GM12878 (cell line): Measurements from ENCODE around the gene PSMD12. TPM values are rescaled to one million over a fixed set of nuclear protein-coding genes. Genes with fewer than 3 reads are reported as not detected.

Source experiments
- ATAC-seq: fragments of 200-7000 bp; cut with Tn5 transposase; 3 replicates; pipeline ENCODE4 v1.9.1; 2020; ENCODE audit warnings: mild to moderate bottlenecking, moderate library complexity
- BruUV-seq: library from RNA; stranded (reverse); fragments of 400-500 nt; replicated peaks from 2 replicates; lab custom pipeline; 2021; lab: Mats Ljungman, UMichigan
- CTCF ChIA-PET: fragments of 300-600 bp; sonication (Branson Sonifier 250); formaldehyde crosslinking; extraction: SDS; loops from one replicate; lab custom pipeline; 2021; ENCODE audit warnings: inconsistent platforms; lab: Yijun Ruan, JAX
- POLR2A ChIA-PET: fragments of 350-600 bp; formaldehyde crosslinking; extraction: SDS; loops from one replicate; lab custom pipeline; 2021; ENCODE audit warnings: inconsistent platforms; lab: Charles Lee
- RAD21 ChIA-PET: fragments of 300-600 bp; sonication (Branson Sonifier 250); formaldehyde crosslinking; loops from one replicate; lab custom pipeline; 2023; ENCODE audit warnings: antibody characterized with exemption; ENCODE audit not compliant: unreplicated experiment; lab: Charles Lee
- SMC1A ChIA-PET: fragments of 300-600 bp; sonication (Branson Sonifier 250); formaldehyde crosslinking; loops from one replicate; lab custom pipeline; 2023; ENCODE audit not compliant: unreplicated experiment, uncharacterized antibody; lab: Charles Lee
- DNase-seq: peaks from one replicate; pipeline ENCODE4 v3.0.0-alpha.2; 2011; ENCODE audit warnings: low read depth, low spot score
- FAIRE-seq: peaks from 3 replicates; lab custom pipeline; 2011; peaks lifted over from hg19 to GRCh38; lab: Jason Lieb, UNC
- H2AFZ ChIP-seq: 2 replicates; pipeline ENCODE4 v1.6.0; 2011; ENCODE audit warnings: low read depth, low read length, control low read depth; ENCODE audit not compliant: control insufficient read depth
- H3K27ac ChIP-seq: 2 replicates; pipeline ENCODE4 v1.5.1; 2011; ENCODE audit warnings: control low read depth; ENCODE audit not compliant: control insufficient read depth, insufficient read depth
- H3K27me3 ChIP-seq, 2 experiments: replicated peaks in 1 of 2; 2 replicates each; pipeline versions ENCODE4 v1.6.0 to v1.6.1; 2011; ENCODE audit warnings: low read length in 1 of 2; ENCODE audit not compliant: control insufficient read depth in 2 of 2, insufficient read depth in 2 of 2
- H3K36me3 ChIP-seq, 2 experiments: 2 replicates each; pipeline ENCODE4 v1.5.1; 2011; ENCODE audit warnings: low read length in 1 of 2; ENCODE audit not compliant: control insufficient read depth in 2 of 2, insufficient read depth in 2 of 2
- H3K4me1 ChIP-seq: 2 replicates; pipeline ENCODE4 v1.6.1; 2011; ENCODE audit warnings: mild to moderate bottlenecking, low read length, moderate library complexity, mixed read lengths; ENCODE audit not compliant: control insufficient read depth, insufficient read depth
- H3K4me2 ChIP-seq: 2 replicates; pipeline ENCODE4 v1.6.0; 2011; ENCODE audit warnings: control low read depth; ENCODE audit not compliant: control insufficient read depth, insufficient read depth
- H3K4me3 ChIP-seq: fragments of 200-600 bp; sonication (generic); 2 replicates; pipeline ENCODE4 v1.5.1; 2016
- H3K79me2 ChIP-seq: 2 replicates; pipeline ENCODE4 v1.6.0; 2011; ENCODE audit warnings: low read length; ENCODE audit not compliant: control insufficient read depth, insufficient read depth
- H3K9ac ChIP-seq: 2 replicates; pipeline ENCODE4 v1.8.0; 2011; ENCODE audit warnings: low read length, control low read depth, mixed read lengths; ENCODE audit not compliant: control insufficient read depth, insufficient read depth
- H3K9me3 ChIP-seq: replicated peaks from 3 replicates; pipeline ENCODE4 v1.5.1; 2011; ENCODE audit warnings: mild to moderate bottlenecking, low read length; ENCODE audit not compliant: control insufficient read depth, insufficient read depth
- H4K20me1 ChIP-seq: 2 replicates; pipeline ENCODE4 v1.6.0; 2011; ENCODE audit not compliant: control insufficient read depth, insufficient read depth
- BCL11A ChIP-seq: IDR thresholded peaks from 2 replicates; pipeline ENCODE4 v1.6.1; 2011; ENCODE audit warnings: low read depth, low read length
- EED ChIP-seq: sonication (generic); IDR thresholded peaks from 2 replicates; pipeline ENCODE4 v1.6.1; 2016; ENCODE audit warnings: antibody characterized with exemption, low read depth
- ESRRA ChIP-seq: IDR thresholded peaks from 2 replicates; pipeline ENCODE4 v1.6.1; 2012; ENCODE audit warnings: mild to moderate bottlenecking, low read length, improper control_type of control experiment
- HDAC2 ChIP-seq: fragments of 200-600 bp; sonication (generic); IDR thresholded peaks from 2 replicates; pipeline ENCODE4 v1.6.1; 2017
- HDAC6 ChIP-seq: fragments of 200-600 bp; sonication (generic); IDR thresholded peaks from one replicate; pipeline ENCODE4 v1.8.0; 2017; ENCODE audit warnings: antibody characterized with exemption; ENCODE audit not compliant: unreplicated experiment
- KAT2A ChIP-seq: conservative IDR thresholded peaks from 2 replicates; pipeline ENCODE4 v1.6.1; 2011; ENCODE audit warnings: low read depth, low read length; ENCODE audit not compliant: control insufficient read depth
- MAX ChIP-seq: IDR thresholded peaks from 2 replicates; pipeline ENCODE4 v1.6.1; 2012; ENCODE audit warnings: low read depth, low read length, improper control_type of control experiment
- POLR2A ChIP-seq: IDR thresholded peaks from 2 replicates; pipeline ENCODE4 v1.6.1; 2011; ENCODE audit warnings: low read depth, mild to moderate bottlenecking, low read length
- RCOR1 ChIP-seq: conservative IDR thresholded peaks from 2 replicates; pipeline ENCODE4 v1.6.1; 2012; ENCODE audit warnings: low read depth, low read length, improper control_type of control experiment
- SREBF1 ChIP-seq: IDR thresholded peaks from 2 replicates; pipeline ENCODE4 v1.6.1; 2012; ENCODE audit warnings: mild to moderate bottlenecking, low read length
- ZNF24 ChIP-seq: fragments of 450-650 bp; IDR thresholded peaks from 2 replicates; pipeline ENCODE4 v1.6.1; 2017; ENCODE audit warnings: antibody characterized with exemption, mild to moderate bottlenecking
- ZNF687 ChIP-seq: fragments of 450-650 bp; IDR thresholded peaks from 2 replicates; pipeline ENCODE4 v1.6.1; 2017; ENCODE audit warnings: mild to moderate bottlenecking, moderate library complexity
- WGBS: methylation state at CpG from one replicate; pipeline ENCODE4 v1.1.6; 2016; ENCODE audit warnings: low lambda C conversion rate; ENCODE audit not compliant: insufficient replicate concordance, insufficient coverage; ENCODE audit errors: missing lambda C conversion rate; 5-methylcytosine and 5-hydroxymethylcytosine counted together
- in situ Hi-C: fragments of 300-500 bp; cut with MboI; formaldehyde crosslinking; loops from 9 replicates; pipeline ENCODE4 v1.14.3; 2018; ENCODE audit warnings: mixed read lengths
- intact Hi-C: fragments of 100-400 bp; cut with micrococcal nuclease; formaldehyde crosslinking; loops from one replicate; pipeline ENCODE4 v1.14.2; 2022; ENCODE audit not compliant: unreplicated experiment
- polyA plus RNA-seq, 11 experiments: library from polyadenylated mRNA; depleted of rRNA in 4 of 11; unstranded in 6 of 11; stranded (reverse) in 5 of 11; fragments of >200 nt; fragmentation: Nextera tagmentation in 4 of 11; fragmentation: Illumina TruSeq in 1 of 11; extraction: Ambion mirVana in 4 of 11; extraction: Trizol in 1 of 11; gene quantifications; 1 replicate in 1 of 11; 2 replicates in 10 of 11; pipeline versions ENCODE4 v1.2.1 to v1.2.3, GENCODE V29; 2011 to 2016; ENCODE audit warnings: inconsistent platforms in 2 of 11, missing spikeins in 2 of 11, low read depth in 1 of 11
- total RNA-seq, 4 experiments: library from RNA; depleted of rRNA in 3 of 4; stranded (reverse); fragments of >200 nt in 3 of 4; fragmentation: Illumina TruSeq in 1 of 4; extraction: Trizol in 1 of 4; gene quantifications; 2 replicates each; pipeline versions ENCODE4 v1.2.1 to v1.2.3, GENCODE V29; 2013 to 2021

Gene PSMD12
- total and polyA plus RNA-seq, 10 of the 15 experiments (the other 5 are each of a cell fraction or from before 2014, with no cell fraction given), result 19.8 to 149 (median 47.5) TPM

- no peak overlapping the region for H3K4me3 ChIP-seq
- no peak for DNase-seq
- no peak overlapping the region for H2AFZ ChIP-seq
- RAD21 ChIA-PET, result no interaction called here
- in situ Hi-C loops (no loop called here), intact Hi-C loops (no loop called here)
- no peak for ATAC-seq
- no peaks in the 10 kb centered on the region for H3K9me3 ChIP-seq
- CTCF ChIA-PET, result no interaction called here
- H4K20me1 ChIP-seq, result no peaks in the 10 kb centered on the region
- WGBS, result 73% methylated on average over 3 of the region's 3 CpGs
- no peak overlapping the region for H3K9ac ChIP-seq
- TF ChIP-seq BCL11A, result no peak
- no peak for TF ChIP-seq POLR2A
- TF ChIP-seq EED, result no peak
- TF ChIP-seq RCOR1, result no peak
- TF ChIP-seq ZNF24, result no peak
- TF ChIP-seq HDAC6, result no peak
- no peak for TF ChIP-seq SREBF1
- TF ChIP-seq HDAC2, result no peak
- TF ChIP-seq ESRRA, result no peak
- no peak for TF ChIP-seq MAX
- TF ChIP-seq ZNF687, result no peak
- TF ChIP-seq KAT2A, result no peak
- POLR2A ChIA-PET, result no interaction called here
- peaks cover 38% of the 10 kb centered on the region for H3K79me2 ChIP-seq
- BruUV-seq, result no TSS peak
- FAIRE-seq, result no peak
- H3K27ac ChIP-seq, result no peak overlapping the region
- 0 out of 4 replicates have a peak, but pooled peaks cover 0 to 2% of the 10 kb centered on the region in 2 experiments for H3K36me3 ChIP-seq
- SMC1A ChIA-PET, result no interaction called here
- H3K4me2 ChIP-seq, result peak overlapping the region; percentile 17
- H3K4me1 ChIP-seq, result peaks cover 18% of the 10 kb centered on the region
- no peaks in the 10 kb centered on the region for H3K27me3 ChIP-seq
Observed at GRCh38 chr17:67399676-67400075, 33.3 kb upstream of the PSMD12 start.
